A549 (cell line): ENCODE results near the gene SETX. TPM values are rescaled to one million over a fixed set of nuclear protein-coding genes. Genes with fewer than 3 reads are reported as not detected.

Experiments used
- ATAC-seq, 2 experiments: fragments of 200-7000 bp in 1 of 2; fragments of >200 bp in 1 of 2; cut with Nextera tagmentation in 1 of 2; cut with Tn5 transposase in 1 of 2; 3 replicates each; pipeline versions ENCODE4 v1.8.0 to v1.9.1; 2018 to 2020; ENCODE audit warnings: mild to moderate bottlenecking in 1 of 2, moderate library complexity in 1 of 2
- CTCF ChIA-PET: fragments of 300-600 bp; sonication (Branson Sonifier 250); formaldehyde crosslinking; extraction: SDS; loops from one replicate; lab custom pipeline; 2021; ENCODE audit warnings: antibody characterized with exemption, inconsistent platforms; lab: Yijun Ruan, JAX
- POLR2A ChIA-PET: fragments of 350-600 bp; formaldehyde crosslinking; extraction: SDS; loops from one replicate; lab custom pipeline; 2021; ENCODE audit warnings: antibody characterized with exemption, inconsistent platforms; lab: Yijun Ruan, JAX
- DNase-seq, 2 experiments: peaks; one replicate each; pipeline versions ENCODE4 v3.0.0 to v3.0.0-alpha.2; 2011 to 2016; ENCODE audit warnings: low read depth in 1 of 2, low spot score in 1 of 2
- FAIRE-seq: peaks from 2 replicates; lab custom pipeline; 2011; peaks lifted over from hg19 to GRCh38; lab: Jason Lieb, UNC
- H3K27ac ChIP-seq, 2 experiments: fragments of >200 bp; sonication (Bioruptor Twin); formaldehyde crosslinking; 3 replicates each; pipeline ENCODE4 v1.5.1; 2016 to 2017
- H3K4me1 ChIP-seq: fragments of >200 bp; sonication (Bioruptor Twin); formaldehyde crosslinking; 3 replicates; pipeline ENCODE4 v1.6.1; 2016
- H3K4me2 ChIP-seq: fragments of >200 bp; sonication (Bioruptor Twin); formaldehyde crosslinking; 3 replicates; pipeline ENCODE4 v1.6.1; 2016
- H3K4me3 ChIP-seq: fragments of >200 bp; sonication (Bioruptor Twin); formaldehyde crosslinking; 3 replicates; pipeline ENCODE4 v1.5.1; 2016
- H3K9me3 ChIP-seq: fragments of >200 bp; sonication (Bioruptor Twin); formaldehyde crosslinking; 3 replicates; pipeline ENCODE4 v1.6.1; 2016
- CBX2 ChIP-seq: fragments of 200-600 bp; sonication (generic); IDR thresholded peaks from 2 replicates; pipeline ENCODE4 v1.6.1; 2016; ENCODE audit warnings: low read depth, mild to moderate bottlenecking, borderline replicate concordance
- EP300 ChIP-seq, 2 experiments: fragments of >200 bp; sonication (Bioruptor Twin); formaldehyde crosslinking; IDR thresholded peaks; 2 replicates in 1 of 2; 3 replicates in 1 of 2; pipeline ENCODE4 v1.6.1; 2016 to 2017
- ESRRA ChIP-seq: fragments of 150-350 bp; IDR thresholded peaks from 2 replicates; pipeline ENCODE4 v1.6.1; 2014; ENCODE audit warnings: mild to moderate bottlenecking, low read length, borderline replicate concordance
- FOXS1 ChIP-seq: fragments of 250-450 bp; sonication (Bioruptor Pico); IDR thresholded peaks from 2 replicates; pipeline ENCODE4 v1.5.0; 2020; ENCODE audit warnings: mild to moderate bottlenecking, moderate library complexity
- GATA3 ChIP-seq: IDR thresholded peaks from 2 replicates; pipeline ENCODE4 v1.6.1; 2012; ENCODE audit warnings: borderline replicate concordance
- HDAC2 ChIP-seq: fragments of 200-600 bp; sonication (generic); IDR thresholded peaks from 2 replicates; pipeline ENCODE4 v1.6.1; 2016
- HOXA7 ChIP-seq: fragments of 250-450 bp; sonication (Bioruptor Pico); IDR thresholded peaks from 2 replicates; pipeline ENCODE4 v1.5.0; 2020; ENCODE audit warnings: mild to moderate bottlenecking, moderate library complexity
- HOXB13 ChIP-seq: fragments of 250-450 bp; sonication (Bioruptor Pico); IDR thresholded peaks from 2 replicates; pipeline ENCODE4 v1.5.0; 2020; ENCODE audit warnings: low read depth, mild to moderate bottlenecking, moderate library complexity
- HOXB5 ChIP-seq: fragments of 250-450 bp; sonication (Bioruptor Pico); IDR thresholded peaks from 2 replicates; pipeline ENCODE4 v1.5.0; 2020; ENCODE audit warnings: mild to moderate bottlenecking, moderate library complexity
- MAZ ChIP-seq: fragments of 150-350 bp; IDR thresholded peaks from 2 replicates; pipeline ENCODE4 v1.6.1; 2014; ENCODE audit warnings: antibody characterized with exemption, low read depth, low read length, borderline replicate concordance
- MYC ChIP-seq: IDR thresholded peaks from 2 replicates; pipeline ENCODE4 v1.6.1; 2012; ENCODE audit warnings: mild to moderate bottlenecking, inconsistent platforms, low read length, improper control_type of control experiment, borderline replicate concordance
- NR3C1 ChIP-seq: fragments of >200 bp; sonication (Bioruptor Twin); formaldehyde crosslinking; IDR thresholded peaks from 3 replicates; pipeline ENCODE4 v1.6.1; 2017
- POLR2A ChIP-seq: IDR thresholded peaks from 2 replicates; pipeline ENCODE4 v1.6.1; 2012; ENCODE audit warnings: mild to moderate bottlenecking, low read length
- POLR2AphosphoS2 ChIP-seq: conservative IDR thresholded peaks from 2 replicates; pipeline ENCODE4 v1.6.1; 2012; ENCODE audit warnings: low read length, improper control_type of control experiment, inconsistent platforms
- RAD21 ChIP-seq, 2 experiments: fragments of >200 bp in 1 of 2; sonication (Bioruptor Twin) in 1 of 2; formaldehyde crosslinking in 1 of 2; IDR thresholded peaks in 1 of 2; conservative IDR thresholded peaks in 1 of 2; 2 replicates in 1 of 2; 3 replicates in 1 of 2; pipeline ENCODE4 v1.6.1; 2012 to 2018; ENCODE audit warnings: inconsistent platforms in 1 of 2
- RCOR1 ChIP-seq: fragments of 150-350 bp; IDR thresholded peaks from 2 replicates; pipeline ENCODE4 v1.6.1; 2014; ENCODE audit warnings: antibody characterized with exemption, low read length, low read depth
- RNF2 ChIP-seq: fragments of 200-600 bp; sonication (generic); IDR thresholded peaks from 2 replicates; pipeline ENCODE4 v1.6.1; 2016; ENCODE audit warnings: low read depth, mild to moderate bottlenecking, antibody characterized with exemption, moderate library complexity, borderline replicate concordance
- SMC3 ChIP-seq: fragments of >200 bp; sonication (Bioruptor Twin); formaldehyde crosslinking; IDR thresholded peaks from 3 replicates; pipeline ENCODE4 v1.6.1; 2018; ENCODE audit warnings: inconsistent platforms
- SREBF2 ChIP-seq: fragments of 450-650 bp; IDR thresholded peaks from 2 replicates; pipeline ENCODE4 v1.6.1; 2014; ENCODE audit warnings: mild to moderate bottlenecking, moderate library complexity
- TFCP2L1 ChIP-seq: fragments of 250-450 bp; sonication (Bioruptor Pico); IDR thresholded peaks from 2 replicates; pipeline ENCODE4 v1.5.0; 2021; ENCODE audit warnings: mild to moderate bottlenecking
- ZNF302 ChIP-seq: fragments of 250-450 bp; sonication (Bioruptor Pico); IDR thresholded peaks from 2 replicates; pipeline ENCODE4 v1.9.0; 2021; ENCODE audit warnings: inconsistent platforms, mild to moderate bottlenecking, moderate library complexity
- ZSCAN20 ChIP-seq: fragments of 250-450 bp; sonication (Bioruptor Pico); IDR thresholded peaks from 2 replicates; pipeline ENCODE4 v1.8.0; 2022; ENCODE audit warnings: mild to moderate bottlenecking, moderate library complexity
- WGBS: methylation state at CpG from one replicate; pipeline ENCODE4 v1.1.6; 2017; ENCODE audit errors: missing lambda C conversion rate; 5-methylcytosine and 5-hydroxymethylcytosine counted together
- polyA plus RNA-seq, 4 experiments: library from polyadenylated mRNA; depleted of rRNA in 3 of 4; stranded (reverse); fragments of >200 nt; fragmentation: RNase III in 1 of 4; extraction: RNeasy Plus Mini Kit Qiagen cat#74134 plus additional on column Dnase treatment in 1 of 4; gene quantifications; 2 replicates in 3 of 4; 3 replicates in 1 of 4; pipeline ENCODE4 v1.2.3, GENCODE V29; 2011 to 2017
- TF ChIP-seq, protein P1 (sequence below): fragments of 150-350 bp; IDR thresholded peaks from 2 replicates; pipeline ENCODE4 v1.6.1; 2014; ENCODE audit warnings: low read depth, mild to moderate bottlenecking, low read length
- TF ChIP-seq, protein P2 (sequence below): IDR thresholded peaks from 2 replicates; pipeline ENCODE4 v1.6.1; 2012; ENCODE audit warnings: low read depth, borderline replicate concordance
- TF ChIP-seq, protein P3 (sequence below): fragments of >200 bp; sonication (Bioruptor Twin); formaldehyde crosslinking; IDR thresholded peaks from 2 replicates; pipeline ENCODE4 v1.6.1; 2016
- TF ChIP-seq, protein P4 (sequence below): fragments of 450-650 bp; IDR thresholded peaks from 2 replicates; pipeline ENCODE4 v1.6.1; 2014; ENCODE audit warnings: antibody characterized with exemption
- TF ChIP-seq, protein P5 (sequence below): IDR thresholded peaks from 2 replicates; pipeline ENCODE4 v1.6.1; 2012
- TF ChIP-seq, protein P6 (sequence below): fragments of 200-600 bp; sonication (generic); IDR thresholded peaks from 2 replicates; pipeline ENCODE4 v1.6.1; 2016; ENCODE audit warnings: antibody characterized with exemption, mild to moderate bottlenecking, moderate library complexity

Gene SETX
- polyA plus RNA-seq, 2 of the 4 experiments (the other 2 are of a cell fraction) = 14.7 to 34.3 TPM

DNA sequence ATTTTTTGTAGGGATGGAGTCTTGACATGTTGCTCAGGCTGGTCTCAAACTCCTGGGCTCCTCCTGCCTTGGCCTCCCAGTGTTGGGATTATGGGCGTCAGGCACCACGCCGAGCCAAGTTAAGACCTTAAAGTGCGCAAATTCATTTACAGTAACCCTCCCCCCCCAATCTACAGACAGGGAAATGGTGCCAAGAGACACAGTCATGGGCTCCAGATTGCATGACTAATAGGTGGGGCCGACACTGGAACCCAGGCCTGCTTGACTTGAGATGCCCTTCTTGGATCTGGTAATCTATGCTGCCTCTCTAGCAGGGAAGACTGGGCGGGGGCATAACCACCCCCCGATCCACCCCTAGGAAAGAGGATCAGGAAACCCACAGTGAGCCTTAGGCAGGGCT, 32.3 kb upstream of the SETX start:
- H3K9me3 ChIP-seq = no peaks in the 10 kb centered on the region
- ChIA-PET CTCF (no interaction called here), POLR2A (interaction anchor here (0.5 kb wide), 1 partner anchor 19 kb away, joined by 3 read pairs; no protein-coding TSS in a partner anchor)
- no peaks in the 10 kb centered on the region for H3K4me1 ChIP-seq
- no peak overlapping the region for H3K4me2 ChIP-seq
- TF ChIP-seq HDAC2 (no peak), NR3C1 (no peak), POLR2A (no peak), RCOR1 (no peak), CBX2 (no peak), HOXB5 (CRISPR knock-in tag) (no peak), FOXS1 (CRISPR knock-in tag) (no peak), ZNF302 (no peak), GATA3 (no peak), HOXB13 (CRISPR knock-in tag) (no peak), MYC (no peak), EP300 (IDR thresholded peaks at IDR 0.05) (no peak), SREBF2 (no peak), MAZ (no peak), ESRRA (no peak)
- TF ChIP-seq, protein P1, sequence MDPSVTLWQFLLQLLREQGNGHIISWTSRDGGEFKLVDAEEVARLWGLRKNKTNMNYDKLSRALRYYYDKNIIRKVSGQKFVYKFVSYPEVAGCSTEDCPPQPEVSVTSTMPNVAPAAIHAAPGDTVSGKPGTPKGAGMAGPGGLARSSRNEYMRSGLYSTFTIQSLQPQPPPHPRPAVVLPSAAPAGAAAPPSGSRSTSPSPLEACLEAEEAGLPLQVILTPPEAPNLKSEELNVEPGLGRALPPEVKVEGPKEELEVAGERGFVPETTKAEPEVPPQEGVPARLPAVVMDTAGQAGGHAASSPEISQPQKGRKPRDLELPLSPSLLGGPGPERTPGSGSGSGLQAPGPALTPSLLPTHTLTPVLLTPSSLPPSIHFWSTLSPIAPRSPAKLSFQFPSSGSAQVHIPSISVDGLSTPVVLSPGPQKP = no peak
- H3K4me3 ChIP-seq = no peak overlapping the region
- ATAC-seq = no peak
- FAIRE-seq = no peak
- no peak overlapping the region for H3K27ac ChIP-seq
- no peak for DNase-seq
- WGBS = 89% methylated on average over 7 of the region's 7 CpGs

DNA sequence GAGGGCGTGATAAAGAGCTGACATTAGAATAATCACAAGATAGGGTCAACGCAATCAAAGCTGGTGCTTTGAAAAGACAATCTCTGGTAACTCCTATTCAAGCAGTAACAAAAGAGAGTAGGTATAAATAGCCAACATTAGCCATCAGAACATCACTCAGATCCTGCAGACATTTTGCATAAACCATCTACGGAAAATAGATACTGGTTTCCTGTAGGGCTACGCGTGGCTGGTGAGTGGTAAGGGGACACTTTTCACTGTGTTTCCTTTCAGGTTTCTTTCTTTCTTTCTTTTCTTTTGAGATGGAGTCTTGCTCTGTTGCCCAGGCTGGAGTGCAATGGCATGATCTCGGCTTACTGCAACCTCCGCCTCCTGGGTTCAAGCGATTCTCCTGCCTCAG, 29.6 kb upstream of the SETX start:
- TF ChIP-seq SMC3 (no peak), MYC (no peak), ZSCAN20 (CRISPR knock-in tag) (no peak), POLR2AphosphoS2 (no peak), TFCP2L1 (no peak), FOXS1 (CRISPR knock-in tag) (no peak), ZNF302 (no peak), RAD21 (conservative IDR thresholded peaks at IDR 0.05 in 1 of 2, IDR thresholded peaks at IDR 0.05 in 1 of 2) (no peak), HOXA7 (CRISPR knock-in tag) (no peak), RNF2 (no peak)
- TF ChIP-seq, protein P2, sequence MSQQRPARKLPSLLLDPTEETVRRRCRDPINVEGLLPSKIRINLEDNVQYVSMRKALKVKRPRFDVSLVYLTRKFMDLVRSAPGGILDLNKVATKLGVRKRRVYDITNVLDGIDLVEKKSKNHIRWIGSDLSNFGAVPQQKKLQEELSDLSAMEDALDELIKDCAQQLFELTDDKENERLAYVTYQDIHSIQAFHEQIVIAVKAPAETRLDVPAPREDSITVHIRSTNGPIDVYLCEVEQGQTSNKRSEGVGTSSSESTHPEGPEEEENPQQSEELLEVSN = no peak
- TF ChIP-seq, protein P3, sequence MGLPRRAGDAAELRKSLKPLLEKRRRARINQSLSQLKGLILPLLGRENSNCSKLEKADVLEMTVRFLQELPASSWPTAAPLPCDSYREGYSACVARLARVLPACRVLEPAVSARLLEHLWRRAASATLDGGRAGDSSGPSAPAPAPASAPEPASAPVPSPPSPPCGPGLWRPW = no peak
- TF ChIP-seq, protein P4, sequence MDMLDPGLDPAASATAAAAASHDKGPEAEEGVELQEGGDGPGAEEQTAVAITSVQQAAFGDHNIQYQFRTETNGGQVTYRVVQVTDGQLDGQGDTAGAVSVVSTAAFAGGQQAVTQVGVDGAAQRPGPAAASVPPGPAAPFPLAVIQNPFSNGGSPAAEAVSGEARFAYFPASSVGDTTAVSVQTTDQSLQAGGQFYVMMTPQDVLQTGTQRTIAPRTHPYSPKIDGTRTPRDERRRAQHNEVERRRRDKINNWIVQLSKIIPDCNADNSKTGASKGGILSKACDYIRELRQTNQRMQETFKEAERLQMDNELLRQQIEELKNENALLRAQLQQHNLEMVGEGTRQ = no peak
- TF ChIP-seq, protein P5, sequence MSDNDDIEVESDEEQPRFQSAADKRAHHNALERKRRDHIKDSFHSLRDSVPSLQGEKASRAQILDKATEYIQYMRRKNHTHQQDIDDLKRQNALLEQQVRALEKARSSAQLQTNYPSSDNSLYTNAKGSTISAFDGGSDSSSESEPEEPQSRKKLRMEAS = no peak
- TF ChIP-seq, protein P6, sequence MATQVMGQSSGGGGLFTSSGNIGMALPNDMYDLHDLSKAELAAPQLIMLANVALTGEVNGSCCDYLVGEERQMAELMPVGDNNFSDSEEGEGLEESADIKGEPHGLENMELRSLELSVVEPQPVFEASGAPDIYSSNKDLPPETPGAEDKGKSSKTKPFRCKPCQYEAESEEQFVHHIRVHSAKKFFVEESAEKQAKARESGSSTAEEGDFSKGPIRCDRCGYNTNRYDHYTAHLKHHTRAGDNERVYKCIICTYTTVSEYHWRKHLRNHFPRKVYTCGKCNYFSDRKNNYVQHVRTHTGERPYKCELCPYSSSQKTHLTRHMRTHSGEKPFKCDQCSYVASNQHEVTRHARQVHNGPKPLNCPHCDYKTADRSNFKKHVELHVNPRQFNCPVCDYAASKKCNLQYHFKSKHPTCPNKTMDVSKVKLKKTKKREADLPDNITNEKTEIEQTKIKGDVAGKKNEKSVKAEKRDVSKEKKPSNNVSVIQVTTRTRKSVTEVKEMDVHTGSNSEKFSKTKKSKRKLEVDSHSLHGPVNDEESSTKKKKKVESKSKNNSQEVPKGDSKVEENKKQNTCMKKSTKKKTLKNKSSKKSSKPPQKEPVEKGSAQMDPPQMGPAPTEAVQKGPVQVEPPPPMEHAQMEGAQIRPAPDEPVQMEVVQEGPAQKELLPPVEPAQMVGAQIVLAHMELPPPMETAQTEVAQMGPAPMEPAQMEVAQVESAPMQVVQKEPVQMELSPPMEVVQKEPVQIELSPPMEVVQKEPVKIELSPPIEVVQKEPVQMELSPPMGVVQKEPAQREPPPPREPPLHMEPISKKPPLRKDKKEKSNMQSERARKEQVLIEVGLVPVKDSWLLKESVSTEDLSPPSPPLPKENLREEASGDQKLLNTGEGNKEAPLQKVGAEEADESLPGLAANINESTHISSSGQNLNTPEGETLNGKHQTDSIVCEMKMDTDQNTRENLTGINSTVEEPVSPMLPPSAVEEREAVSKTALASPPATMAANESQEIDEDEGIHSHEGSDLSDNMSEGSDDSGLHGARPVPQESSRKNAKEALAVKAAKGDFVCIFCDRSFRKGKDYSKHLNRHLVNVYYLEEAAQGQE = no peak
- Histone ChIP-seq H3K4me1 (no peaks in the 10 kb centered on the region), H3K4me3 (no peak overlapping the region), H3K9me3 (no peaks in the 10 kb centered on the region), H3K4me2 (no peak overlapping the region), H3K27ac (no peak overlapping the region)
- ATAC-seq (no peak), FAIRE-seq (no peak), DNase-seq (no peak)
- WGBS = 95% methylated on average over 8 of the region's 8 CpGs
- CTCF ChIA-PET = no interaction called here
- POLR2A ChIA-PET = no interaction called here
